Transverse colon (tissue), 4 donors: Measurements from ENCODE around the gene NDUFB3. TPM values are rescaled to one million over a fixed set of nuclear protein-coding genes. Genes with fewer than 3 reads are reported as not detected.
A peak's percentile ranks its signal among the peaks of the same experiment; 100 is the strongest.

Source experiments
- DNase-seq: peaks from one replicate; pipeline ENCODE4 v3.0.0-alpha.2; 2019
- H3K27ac ChIP-seq, 4 donors: fragments of 200-600 bp; sonication (generic); 2 replicates each; pipeline ENCODE4 v1.5.1; 2016 to 2018; ENCODE audit warnings: inconsistent platforms in 4 of 4
- H3K27me3 ChIP-seq: fragments of 200-600 bp; sonication (generic); 2 replicates; pipeline ENCODE4 v1.5.1; 2017; ENCODE audit warnings: inconsistent platforms
- H3K36me3 ChIP-seq, 4 donors: fragments of 200-600 bp; sonication (generic); 2 replicates each; pipeline ENCODE4 v1.5.1; 2017 to 2019; ENCODE audit warnings: inconsistent platforms in 4 of 4
- H3K4me1 ChIP-seq, 4 donors: fragments of 200-600 bp; sonication (generic); 2 replicates each; pipeline ENCODE4 v1.5.1; 2017 to 2020; ENCODE audit warnings: inconsistent platforms in 4 of 4
- H3K4me3 ChIP-seq, 4 donors: fragments of 200-600 bp; sonication (generic); 1 replicate in 1 of 4; 2 replicates in 3 of 4; pipeline versions ENCODE4 v1.5.1 to v1.6.1; 2017 to 2019; ENCODE audit warnings: inconsistent platforms in 4 of 4
- H3K9me3 ChIP-seq, 2 donors: fragments of 200-600 bp; sonication (generic); 2 replicates each; pipeline ENCODE4 v1.5.1; 2017 to 2019; ENCODE audit warnings: inconsistent platforms in 2 of 2
- CTCF ChIP-seq, 5 experiments: fragments of 200-600 bp in 3 of 5; fragments of 450-650 bp in 2 of 5; sonication (generic) in 3 of 5; IDR thresholded peaks; 1 replicate in 2 of 5; 2 replicates in 3 of 5; pipeline ENCODE4 v1.5.1; 2016 to 2017; ENCODE audit warnings: antibody characterized with exemption in 5 of 5, inconsistent platforms in 3 of 5, mild to moderate bottlenecking in 2 of 5, moderate library complexity in 1 of 5
- EP300 ChIP-seq: sonication (generic); formaldehyde crosslinking; IDR thresholded peaks from one replicate; pipeline ENCODE4 v1.6.1; 2017; ENCODE audit warnings: antibody characterized with exemption, low read depth
- POLR2A ChIP-seq: fragments of 450-650 bp; IDR thresholded peaks from one replicate; pipeline ENCODE4 v1.6.1; 2016; ENCODE audit warnings: antibody characterized with exemption, mild to moderate bottlenecking, moderate library complexity
- POLR2AphosphoS5 ChIP-seq, 3 donors: sonication (generic); formaldehyde crosslinking; IDR thresholded peaks; one replicate each; pipeline ENCODE4 v1.6.1; 2016; ENCODE audit warnings: antibody characterized with exemption in 3 of 3
- WGBS, 2 donors: methylation state at CpG; one replicate each; pipeline ENCODE4 v1.1.5; 2018; ENCODE audit warnings: low coverage in 1 of 2; 5-methylcytosine and 5-hydroxymethylcytosine counted together
- in situ Hi-C, 4 donors: fragments of 200-750 bp; cut with MboI; loops; one replicate each; pipeline versions ENCODE4 v1.15.0 to v1.15.1; 2017; ENCODE audit warnings: low sequenced_read_pairs in 3 of 4, low pct_ligation_motif_present in 1 of 4, low pct_unique_long_range_greater_than_20kb in 1 of 4
- intact Hi-C: fragments of 100-400 bp; cut with DNase I; formaldehyde crosslinking; loops from one replicate; pipeline ENCODE4 v1.15.1; 2023; ENCODE audit warnings: low total_unique reads
- total RNA-seq, 4 donors: library from RNA; depleted of rRNA; stranded (reverse); fragments of >200 nt; gene quantifications; one replicate each; pipeline ENCODE4 v1.1.0, GENCODE V29; 2016

NDUFB3 gene
- total RNA-seq, 4 donors from 2014 or later = 2.2 to 111 (median 44.9) TPM

- peaks cover 0 to 13% (median 0%) of the 10 kb centered on the region in 4 donors for H3K4me1 ChIP-seq
- intact Hi-C loops = no loop called here
- no peak for TF ChIP-seq CTCF (IDR thresholded peaks at IDR 0.05)
- no peak for TF ChIP-seq EP300
- TF ChIP-seq POLR2AphosphoS5 (IDR thresholded peaks at IDR 0.05) = no peak
- TF ChIP-seq POLR2A = no peak
- in situ Hi-C loops = no loop called here
- no peak overlapping the region for H3K27ac ChIP-seq
- no peak overlapping the region for H3K4me3 ChIP-seq
- H3K9me3 ChIP-seq = no peaks in the 10 kb centered on the region
- DNase-seq = no peak
- no peaks in the 10 kb centered on the region for H3K27me3 ChIP-seq
- no peaks in the 10 kb centered on the region for H3K36me3 ChIP-seq
These were observed 38.8 kb downstream of the NDUFB3 start for GRCh38 chr2:201110615-201111014.

- Histone ChIP-seq H3K4me3 (no peak overlapping the region), H3K27me3 (no peaks in the 10 kb centered on the region), H3K9me3 (no peaks in the 10 kb centered on the region), H3K27ac (no peak overlapping the region), H3K4me1 (peaks cover 0 to 14% (median 0%) of the 10 kb centered on the region in 4 donors), H3K36me3 (no peaks in the 10 kb centered on the region)
- no peak for DNase-seq
- intact Hi-C loops (no loop called here), in situ Hi-C loops (no loop called here)
- 91 to 98% methylated on average over 3 of the region's 3 CpGs for WGBS, 2 donors
- TF ChIP-seq EP300 = no peak
These were observed 39.3 kb downstream of the NDUFB3 start for GRCh38 chr2:201111096-201111495.

- H3K27ac ChIP-seq = peak overlapping the region in 1 of 4 donors; percentile 100
- in situ Hi-C loops = no loop called here
- DNase-seq = no peak
- H3K27me3 ChIP-seq = no peaks in the 10 kb centered on the region
- no peaks in the 10 kb centered on the region for H3K36me3 ChIP-seq
- intact Hi-C loops = no loop called here
- peaks cover 0 to 19% (median 6%) of the 10 kb centered on the region in 4 donors for H3K4me1 ChIP-seq
- H3K9me3 ChIP-seq = no peaks in the 10 kb centered on the region
- TF ChIP-seq POLR2AphosphoS5 (IDR thresholded peaks at IDR 0.05) (no peak), POLR2A (no peak), CTCF (IDR thresholded peaks at IDR 0.05) (no peak), EP300 (no peak)
- no peak overlapping the region for H3K4me3 ChIP-seq
- 27 to 82% methylated on average over 1 to 4 of the region's 4 CpGs for WGBS, 2 donors
These were observed 42.5 kb downstream of the NDUFB3 start for GRCh38 chr2:201114350-201114749.

GRCh38 chr2:201114846-201115245 lies 43.0 kb downstream of the NDUFB3 start:
- H3K4me1 ChIP-seq = peaks cover 0 to 24% (median 9%) of the 10 kb centered on the region in 4 donors
- DNase-seq = no peak
- H3K27me3 ChIP-seq = no peaks in the 10 kb centered on the region
- intact Hi-C loops = no loop called here
- peak overlapping the region; percentile 99 to 100 (median 100) for H3K27ac ChIP-seq
- peak overlapping the region in 1 of 4 donors; percentile 97 for H3K4me3 ChIP-seq
- in situ Hi-C loops = no loop called here
- H3K36me3 ChIP-seq = no peaks in the 10 kb centered on the region
- TF ChIP-seq EP300 (no peak), CTCF (IDR thresholded peaks at IDR 0.05) (no peak), POLR2A (no peak), POLR2AphosphoS5 (IDR thresholded peaks at IDR 0.05) (no peak)
- H3K9me3 ChIP-seq = no peaks in the 10 kb centered on the region
